GM13977 (cell line): ENCODE results near the gene DIO3.

Source experiments
- DNase-seq: peaks from one replicate; pipeline ENCODE4 v3.0.0; 2012; ENCODE audit warnings: low spot score
- CTCF ChIP-seq: IDR thresholded peaks from 2 replicates; pipeline ENCODE4 v1.5.1; 2012; ENCODE audit warnings: mild to moderate bottlenecking, control low read depth; ENCODE audit not compliant: insufficient read depth; ENCODE audit errors: extremely low read depth, missing control alignments
- in situ Hi-C: fragments of 300-500 bp; cut with MboI; formaldehyde crosslinking; loops from one replicate; pipeline ENCODE4 v1.12.0; 2022; ENCODE audit warnings: low sequenced_read_pairs, low pct_unique_long_range_greater_than_20kb, mixed read lengths, inconsistent platforms; ENCODE audit not compliant: unreplicated experiment

Gene DIO3

GRCh38 chr14:101600891-101601605, 39.8 kb downstream of the DIO3 start:
- in situ Hi-C loops: no loop called here
- DNase-seq: no peak

GRCh38 chr14:101601606-101602465, 40.5 kb downstream of the DIO3 start:
- no peak for TF ChIP-seq CTCF
- in situ Hi-C loops: no loop called here
- no peak for DNase-seq

More at GRCh38 chr14:101600891-101601605, 39.8 kb downstream of the DIO3 start:
- no peak for TF ChIP-seq CTCF

GRCh38 chr14:101602466-101602840, 41.2 kb downstream of the DIO3 start:
- no peak for DNase-seq
- in situ Hi-C loops: no loop called here
- TF ChIP-seq CTCF: no peak

GRCh38 chr14:101603096-101603495, 41.8 kb downstream of the DIO3 start:
- in situ Hi-C loops: no loop called here
- no peak for DNase-seq
- no peak for TF ChIP-seq CTCF

- TF ChIP-seq CTCF: no peak
- DNase-seq: no peak
- in situ Hi-C loops: no loop called here
Observed at GRCh38 chr14:101604228-101604934, 43.1 kb downstream of the DIO3 start.

- in situ Hi-C loops: no loop called here
- DNase-seq: no peak
- no peak for TF ChIP-seq CTCF
Observed at GRCh38 chr14:101604935-101605780, 43.9 kb downstream of the DIO3 start.
